Neural progenitor cell (in vitro differentiated cells): Measurements from ENCODE around the gene NPW.

Source experiments
- EZH2 ChIP-seq: fragments of 200-600 bp; sonication (generic); IDR thresholded peaks from 2 replicates; pipeline ENCODE4 v1.6.1; 2017; ENCODE audit warnings: antibody characterized with exemption, mild to moderate bottlenecking, moderate library complexity
- EZH2phosphoT487 ChIP-seq: fragments of 200-600 bp; sonication (generic); IDR thresholded peaks from 2 replicates; pipeline ENCODE4 v1.6.1; 2017; ENCODE audit warnings: antibody characterized with exemption
- TF ChIP-seq, protein P1 (sequence below): fragments of 200-600 bp; sonication (generic); IDR thresholded peaks from 2 replicates; pipeline ENCODE4 v1.5.1; 2017; ENCODE audit warnings: antibody characterized with exemption, mild to moderate bottlenecking

DNA sequence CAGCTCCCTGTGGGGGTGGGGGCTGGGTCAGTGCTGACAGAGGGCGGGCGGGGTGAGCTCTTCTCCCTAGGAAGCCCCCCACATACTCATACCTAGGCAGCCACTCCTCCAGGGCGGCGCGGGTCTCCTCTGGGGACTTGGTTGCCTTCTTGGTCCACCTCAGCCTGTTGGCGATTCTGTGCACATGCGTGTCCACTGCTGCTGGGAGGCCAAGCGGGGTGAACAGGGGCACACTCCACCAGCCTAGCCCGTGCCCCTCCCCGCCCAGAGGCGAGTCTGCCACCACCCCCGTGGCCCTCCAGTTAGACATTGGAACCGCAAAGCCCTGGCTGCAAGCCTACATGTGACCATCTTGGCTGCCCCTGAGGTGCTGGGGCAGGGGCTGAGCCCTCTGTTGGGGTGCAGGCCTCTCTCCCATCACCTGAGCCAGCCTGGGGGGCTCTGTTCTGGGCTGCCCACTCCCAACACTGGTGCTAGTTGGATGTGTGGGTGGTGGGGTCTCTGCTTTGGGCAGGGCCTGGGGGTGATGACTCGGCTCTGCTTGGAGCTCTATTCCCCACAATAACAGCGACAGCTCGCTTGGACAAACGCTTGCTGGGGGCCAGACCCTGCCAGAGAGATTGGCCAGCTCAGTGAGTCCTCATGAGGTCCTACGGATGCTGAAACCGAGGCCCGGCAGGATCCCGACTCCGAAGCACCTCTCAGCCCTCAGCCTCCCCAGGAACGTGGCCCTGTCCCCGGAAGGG is 20.6 kb downstream of the NPW start:
- TF ChIP-seq, protein P1, sequence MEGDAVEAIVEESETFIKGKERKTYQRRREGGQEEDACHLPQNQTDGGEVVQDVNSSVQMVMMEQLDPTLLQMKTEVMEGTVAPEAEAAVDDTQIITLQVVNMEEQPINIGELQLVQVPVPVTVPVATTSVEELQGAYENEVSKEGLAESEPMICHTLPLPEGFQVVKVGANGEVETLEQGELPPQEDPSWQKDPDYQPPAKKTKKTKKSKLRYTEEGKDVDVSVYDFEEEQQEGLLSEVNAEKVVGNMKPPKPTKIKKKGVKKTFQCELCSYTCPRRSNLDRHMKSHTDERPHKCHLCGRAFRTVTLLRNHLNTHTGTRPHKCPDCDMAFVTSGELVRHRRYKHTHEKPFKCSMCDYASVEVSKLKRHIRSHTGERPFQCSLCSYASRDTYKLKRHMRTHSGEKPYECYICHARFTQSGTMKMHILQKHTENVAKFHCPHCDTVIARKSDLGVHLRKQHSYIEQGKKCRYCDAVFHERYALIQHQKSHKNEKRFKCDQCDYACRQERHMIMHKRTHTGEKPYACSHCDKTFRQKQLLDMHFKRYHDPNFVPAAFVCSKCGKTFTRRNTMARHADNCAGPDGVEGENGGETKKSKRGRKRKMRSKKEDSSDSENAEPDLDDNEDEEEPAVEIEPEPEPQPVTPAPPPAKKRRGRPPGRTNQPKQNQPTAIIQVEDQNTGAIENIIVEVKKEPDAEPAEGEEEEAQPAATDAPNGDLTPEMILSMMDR, result no peak
- TF ChIP-seq EZH2phosphoT487 (no peak), EZH2 (no peak)
